Gastrocnemius medialis (tissue), 4 donors: ENCODE results near the gene SLC5A2.

Experiments
- CTCF ChIP-seq, 5 experiments: fragments of 450-650 bp in 3 of 5; fragments of 200-600 bp in 2 of 5; sonication (generic) in 2 of 5; IDR thresholded peaks in 4 of 5; conservative IDR thresholded peaks in 1 of 5; 1 replicate in 4 of 5; 2 replicates in 1 of 5; pipeline ENCODE4 v1.5.1; 2016 to 2019; ENCODE audit warnings: antibody characterized with exemption in 5 of 5, mild to moderate bottlenecking in 3 of 5, moderate library complexity in 3 of 5
- POLR2A ChIP-seq, 2 donors: fragments of 450-650 bp; IDR thresholded peaks; one replicate each; pipeline ENCODE4 v1.6.1; 2017; ENCODE audit warnings: antibody characterized with exemption in 2 of 2, mild to moderate bottlenecking in 2 of 2, moderate library complexity in 2 of 2

DNA sequence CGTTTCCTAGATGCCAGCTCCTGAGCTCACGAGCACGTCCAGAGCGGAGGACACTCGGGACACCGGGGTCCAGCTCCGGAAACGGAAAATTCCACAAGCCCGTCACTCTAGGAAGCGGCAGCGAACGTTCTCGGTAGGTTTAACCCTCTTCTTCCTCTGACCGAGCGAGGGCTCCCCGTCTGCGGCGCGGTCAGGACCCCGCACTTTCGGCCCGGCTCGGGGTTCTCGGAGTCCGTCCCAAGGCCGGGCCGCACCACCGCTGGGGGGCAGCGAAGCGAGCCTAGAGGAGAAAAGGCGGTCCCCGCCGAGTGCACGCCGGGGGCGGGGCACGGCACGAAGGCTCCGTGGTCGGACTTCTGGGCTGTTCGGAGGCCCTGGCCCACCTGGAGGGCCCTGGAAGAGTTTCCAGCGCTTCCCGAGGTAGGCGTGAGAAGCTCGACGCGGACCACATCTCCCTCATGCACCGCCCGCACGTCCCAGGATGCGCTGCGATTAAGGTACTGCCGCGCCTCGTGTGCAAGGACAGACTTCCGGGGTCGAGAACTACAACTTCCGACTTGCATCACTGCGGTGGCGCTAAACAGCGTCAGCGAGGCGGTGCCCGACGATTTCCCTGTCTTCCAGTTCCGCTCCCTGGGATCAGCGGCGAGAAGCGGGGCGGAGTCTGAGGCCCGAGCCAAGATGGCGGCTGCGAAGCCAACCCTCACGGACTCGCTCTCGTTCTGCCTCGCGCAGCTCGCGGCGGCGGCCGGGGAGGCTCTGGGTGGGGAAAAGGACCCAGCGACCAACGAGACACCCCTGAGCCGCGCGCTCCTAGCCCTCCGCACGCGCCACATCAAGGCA, 23.9 kb upstream of the SLC5A2 start, which contains the start of gene ARMC5:
- TF ChIP-seq CTCF (IDR thresholded peaks at IDR 0.05 in 4 of 5, conservative IDR thresholded peaks at IDR 0.05 in 1 of 5) (peak; percentile 33 to 80 (median 74)), POLR2A (IDR thresholded peaks at IDR 0.05) (peak; percentile 93 to 97)
